NCI-H1092 treated with DMSO at 0.1 percent for 48 hours (cell line): ENCODE data around the gene VPS13D.

Source experiments
- DNase-seq: peaks from one replicate; lab custom pipeline; 2025; lab: John Stamatoyannopoulos, UW

Gene VPS13D

DNA sequence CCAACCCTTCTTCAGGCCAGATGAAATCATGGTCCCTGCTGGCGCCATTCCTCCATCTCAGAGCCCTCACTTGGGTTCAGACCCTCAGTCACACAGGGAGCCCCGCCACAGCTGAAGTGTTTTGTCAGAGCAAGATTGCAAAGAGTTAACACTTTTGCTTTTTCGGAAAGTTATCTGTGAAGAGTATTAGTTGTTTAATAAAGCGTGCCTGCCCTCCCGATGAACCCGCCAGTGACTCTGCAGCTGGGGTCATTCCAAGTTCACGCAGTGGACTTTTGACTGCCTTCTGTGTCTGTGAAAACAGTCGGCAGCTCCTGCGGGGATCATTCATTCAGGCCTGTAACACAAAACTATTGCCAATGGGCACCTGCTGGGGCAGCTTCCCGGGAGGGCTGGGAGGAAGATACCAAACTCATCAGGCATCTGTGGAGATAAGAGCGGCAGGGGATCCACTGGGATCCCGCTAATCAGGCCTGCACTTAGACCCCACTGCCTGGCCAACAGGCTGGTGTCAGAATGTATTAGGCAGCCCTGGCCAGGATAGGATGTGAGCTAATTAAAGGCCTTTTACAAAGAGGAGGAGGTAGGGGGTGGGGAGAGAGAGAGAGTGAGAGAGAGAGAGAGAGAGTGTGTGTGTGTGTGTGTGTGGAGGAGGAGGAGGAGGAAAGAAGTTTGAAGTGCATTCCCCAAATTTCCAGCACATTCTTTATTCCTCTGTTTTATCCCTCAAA is 203.7 kb downstream of the VPS13D start:
- peak; percentile 75 for DNase-seq

DNA sequence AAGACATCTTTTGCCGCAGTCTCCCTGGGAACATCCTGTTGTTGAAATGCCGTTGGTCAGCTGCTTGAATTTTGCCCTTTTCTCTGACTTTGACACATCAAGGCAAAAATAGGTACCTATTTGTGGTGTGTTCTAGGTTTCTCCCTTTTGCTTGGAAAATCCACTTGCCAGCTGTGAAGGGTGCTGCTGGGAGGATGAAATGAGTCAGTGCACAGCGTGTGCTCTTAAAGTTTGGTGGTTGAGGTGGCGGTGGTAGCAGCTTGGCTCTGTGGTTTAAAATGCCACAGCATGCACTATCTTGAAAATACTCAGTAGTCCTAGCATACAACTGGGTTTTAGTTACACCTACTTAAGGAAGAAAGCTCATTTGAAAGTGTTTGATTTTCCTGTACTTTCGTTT is 204.3 kb downstream of the VPS13D start:
- DNase-seq = no peak

GRCh38 chr1:12434686-12435085 is 204.9 kb downstream of the VPS13D start:
- DNase-seq = no peak

GRCh38 chr1:12435639-12436344 is 206.0 kb downstream of the VPS13D start:
- no peak for DNase-seq

GRCh38 chr1:12436345-12436658 is 206.5 kb downstream of the VPS13D start:
- DNase-seq = no peak

- DNase-seq = no peak
Observed at GRCh38 chr1:12436817-12437599, 207.2 kb downstream of the VPS13D start.

- no peak for DNase-seq
Observed at GRCh38 chr1:12437629-12438028, 207.8 kb downstream of the VPS13D start.

GRCh38 chr1:12438349-12438924 is 208.6 kb downstream of the VPS13D start:
- DNase-seq = no peak

- DNase-seq = no peak
Observed at GRCh38 chr1:12439073-12439472, 209.2 kb downstream of the VPS13D start.

GRCh38 chr1:12441414-12442105 is 211.7 kb downstream of the VPS13D start:
- DNase-seq = no peak

GRCh38 chr1:12442217-12442616 is 212.4 kb downstream of the VPS13D start:
- DNase-seq = no peak

- DNase-seq = no peak
Observed at GRCh38 chr1:12443151-12443550, 213.3 kb downstream of the VPS13D start.

DNA sequence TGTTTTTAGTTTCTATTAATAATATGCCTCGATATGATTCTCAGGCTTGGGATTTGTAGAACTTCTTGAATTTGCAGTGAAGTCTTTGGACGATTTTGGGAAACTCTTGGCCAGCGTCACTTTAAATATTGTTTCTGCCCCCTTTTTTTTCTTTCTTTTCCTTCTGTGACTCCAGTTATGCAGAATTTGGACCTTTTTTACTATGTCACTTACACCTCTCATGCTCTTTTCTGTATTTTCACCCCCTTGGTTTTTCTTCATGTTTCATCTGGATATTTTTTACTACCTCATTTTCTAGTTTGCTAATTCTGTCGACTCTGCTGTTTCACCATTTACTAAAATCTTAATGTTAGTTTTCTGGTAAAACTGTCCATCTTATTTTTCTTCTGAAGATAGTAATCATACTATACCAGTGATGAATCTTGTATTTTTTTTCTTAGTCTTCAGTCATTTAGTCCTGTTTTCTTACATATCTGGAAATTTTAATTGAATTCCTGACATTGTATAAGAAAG is 214.6 kb downstream of the VPS13D start:
- no peak for DNase-seq

- DNase-seq = no peak
Observed at GRCh38 chr1:12445257-12445656, 215.4 kb downstream of the VPS13D start.

GRCh38 chr1:12446593-12446992 is 216.8 kb downstream of the VPS13D start:
- DNase-seq = no peak

DNA sequence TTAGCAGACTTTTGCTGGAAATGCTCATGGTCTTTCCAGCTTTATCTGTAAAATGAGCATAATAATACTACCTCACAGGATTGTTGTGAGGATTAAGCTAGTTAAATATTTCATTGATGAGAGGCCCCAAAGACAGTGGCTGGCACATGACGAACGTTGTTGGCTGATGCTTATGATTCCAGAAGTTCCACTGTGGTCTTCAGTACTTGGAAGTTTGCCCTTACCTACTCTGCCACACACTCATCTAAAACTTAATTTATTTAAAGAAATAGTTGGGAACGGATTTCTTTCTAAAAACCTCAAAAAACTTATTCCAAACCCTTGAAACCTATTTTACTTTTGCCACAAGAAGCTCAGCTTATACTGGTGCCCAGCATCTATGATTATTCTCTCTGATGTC is 217.5 kb downstream of the VPS13D start:
- no peak for DNase-seq

DNA sequence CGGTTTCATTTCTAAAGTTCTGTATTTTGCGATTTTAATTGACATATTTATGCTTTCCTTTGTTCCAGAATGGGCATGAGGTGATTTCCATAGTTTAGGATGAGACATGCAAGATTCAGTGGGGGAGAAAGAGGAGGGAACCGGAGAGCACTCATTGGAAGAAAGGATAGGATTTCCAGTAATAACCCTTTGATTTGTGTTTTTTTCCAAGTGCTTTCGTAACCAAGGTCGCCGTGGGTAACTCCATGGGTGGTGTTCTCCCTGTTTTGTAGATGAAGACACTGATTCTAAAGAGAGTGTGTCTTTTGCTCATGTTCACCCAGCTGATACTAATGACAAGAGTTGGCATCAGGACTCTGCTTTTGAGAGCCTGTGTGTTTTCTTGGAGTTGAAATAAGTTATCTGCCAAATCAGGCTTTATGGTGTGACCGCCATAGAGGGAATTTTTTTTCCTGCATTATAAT is 218.1 kb downstream of the VPS13D start:
- peak; percentile 21 for DNase-seq

GRCh38 chr1:12448746-12449177 is 218.9 kb downstream of the VPS13D start:
- DNase-seq = no peak

DNA sequence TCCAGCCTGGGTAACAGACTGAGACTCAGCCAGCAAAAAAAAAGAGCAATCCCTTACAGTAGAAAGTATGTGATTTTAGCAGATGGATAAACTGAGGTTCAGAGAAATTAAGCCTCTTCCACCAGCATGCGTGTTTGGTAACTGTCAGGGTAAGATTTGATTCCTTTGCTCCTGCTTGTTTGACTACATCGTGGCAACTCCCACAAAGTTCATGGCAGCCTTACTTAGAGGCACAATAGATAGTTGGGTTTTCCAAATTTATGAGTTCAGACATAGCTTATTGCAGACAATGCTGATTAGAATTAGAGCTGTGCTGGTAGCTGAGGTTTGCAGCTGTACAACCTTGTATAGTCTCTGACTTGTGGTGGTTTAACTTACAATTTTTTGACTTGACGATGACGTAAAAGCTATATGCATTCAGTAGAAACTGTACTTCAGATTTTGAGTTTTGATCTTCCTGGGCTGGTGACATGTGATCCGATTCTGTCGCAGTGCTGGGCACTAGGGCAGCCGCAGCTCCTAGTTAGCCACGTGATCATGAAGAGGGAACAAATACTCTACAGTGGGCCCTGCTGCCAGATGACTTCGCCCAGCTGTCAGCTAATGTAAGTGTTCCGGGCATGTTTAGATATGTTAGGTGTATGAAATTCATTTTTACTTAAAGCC is 220.4 kb downstream of the VPS13D start:
- peak; percentile 83 for DNase-seq

DNA sequence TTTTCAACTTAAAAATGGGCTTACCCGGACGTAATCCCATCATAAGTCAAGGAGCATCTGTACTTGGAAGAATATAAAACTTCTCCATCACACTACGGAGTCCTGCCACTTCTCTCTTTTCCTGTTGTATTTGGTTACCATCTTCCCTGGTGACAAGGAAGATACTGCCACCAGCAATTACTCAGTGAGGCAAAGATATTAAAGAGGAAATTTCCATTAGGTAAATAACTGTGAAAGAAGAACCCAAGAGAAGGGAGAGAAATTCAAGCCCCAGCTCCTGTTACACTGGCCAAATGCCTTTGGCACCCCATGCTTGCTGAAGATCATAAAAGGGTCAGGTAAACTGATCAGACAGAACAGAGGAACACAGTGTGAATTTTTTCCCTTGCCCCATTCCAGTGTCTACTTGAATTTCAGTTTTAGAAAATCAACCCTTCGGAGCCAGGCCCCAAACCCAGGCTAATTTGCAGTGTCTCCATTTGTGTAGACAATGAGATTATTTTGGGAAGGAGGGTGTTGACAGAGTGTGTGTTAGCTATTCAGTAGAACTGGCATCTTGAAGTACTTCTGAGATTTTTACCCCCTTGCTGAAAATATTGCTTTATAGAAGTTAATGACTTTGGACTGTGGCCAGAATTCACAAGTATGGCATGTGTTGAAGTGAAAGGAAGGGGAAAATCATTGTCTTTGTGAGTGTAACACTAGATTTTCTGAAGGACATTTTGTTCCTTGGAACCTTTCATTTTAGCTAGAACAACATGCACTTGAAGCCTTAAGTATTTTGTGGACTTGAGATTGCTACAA is 221.1 kb downstream of the VPS13D start:
- DNase-seq = peak; percentile 70
